Measurements from ENCODE around the gene ZFAND2A.
"Not testable (repeated sequence)": the region's sequence is repeated elsewhere in the genome, so short reads cannot be mapped to it uniquely, and the experiment has no call there.

- not testable (repeated sequence) for TF ChIP-seq CTCF, POLR2A, POLR2AphosphoS5, EP300 (IDR thresholded peaks at IDR 0.05)
These were observed 45.7 kb upstream of the ZFAND2A start for GRCh38 chr7:1205742-1206141.
